ENCODE measurements around the gene CHMP2B.

DNA sequence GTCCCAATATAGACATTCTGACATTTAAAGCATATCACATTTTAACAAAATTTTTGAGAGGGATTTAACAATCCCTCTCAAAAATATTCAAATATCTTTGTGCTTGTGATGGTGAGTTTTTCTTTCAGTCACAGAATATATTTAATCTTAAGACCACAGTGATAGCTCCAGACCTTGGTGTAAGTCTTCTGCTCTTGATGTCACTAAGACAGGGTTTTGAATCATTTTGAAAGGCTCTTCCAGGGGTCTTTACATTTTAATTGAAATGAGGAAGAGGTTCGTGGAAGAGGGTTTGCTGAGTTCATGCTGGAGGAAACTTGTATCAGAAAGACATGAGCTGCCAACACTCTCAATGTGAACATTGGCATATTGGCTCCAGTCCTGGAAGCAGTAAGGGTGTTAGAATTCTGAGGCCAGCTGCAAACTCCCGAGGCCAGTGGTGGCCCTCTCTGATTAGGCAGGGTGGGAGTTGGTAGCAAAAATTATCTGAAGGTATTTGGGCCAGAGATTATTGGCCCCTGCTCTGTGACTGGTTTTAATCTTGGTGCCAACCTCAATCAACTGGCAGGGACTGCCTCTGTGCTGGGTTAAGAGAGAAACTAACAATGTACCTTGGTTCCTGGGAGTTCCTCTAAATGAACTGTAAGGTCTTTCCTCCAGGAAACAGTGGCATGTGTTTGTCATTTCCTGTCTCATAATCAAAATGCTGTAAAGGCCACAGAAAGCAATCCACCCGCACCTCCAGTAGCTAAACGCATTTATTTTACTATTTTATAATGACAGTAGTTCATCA is 44.0 kb downstream of the CHMP2B start:
- TF ChIP-seq, protein P1, sequence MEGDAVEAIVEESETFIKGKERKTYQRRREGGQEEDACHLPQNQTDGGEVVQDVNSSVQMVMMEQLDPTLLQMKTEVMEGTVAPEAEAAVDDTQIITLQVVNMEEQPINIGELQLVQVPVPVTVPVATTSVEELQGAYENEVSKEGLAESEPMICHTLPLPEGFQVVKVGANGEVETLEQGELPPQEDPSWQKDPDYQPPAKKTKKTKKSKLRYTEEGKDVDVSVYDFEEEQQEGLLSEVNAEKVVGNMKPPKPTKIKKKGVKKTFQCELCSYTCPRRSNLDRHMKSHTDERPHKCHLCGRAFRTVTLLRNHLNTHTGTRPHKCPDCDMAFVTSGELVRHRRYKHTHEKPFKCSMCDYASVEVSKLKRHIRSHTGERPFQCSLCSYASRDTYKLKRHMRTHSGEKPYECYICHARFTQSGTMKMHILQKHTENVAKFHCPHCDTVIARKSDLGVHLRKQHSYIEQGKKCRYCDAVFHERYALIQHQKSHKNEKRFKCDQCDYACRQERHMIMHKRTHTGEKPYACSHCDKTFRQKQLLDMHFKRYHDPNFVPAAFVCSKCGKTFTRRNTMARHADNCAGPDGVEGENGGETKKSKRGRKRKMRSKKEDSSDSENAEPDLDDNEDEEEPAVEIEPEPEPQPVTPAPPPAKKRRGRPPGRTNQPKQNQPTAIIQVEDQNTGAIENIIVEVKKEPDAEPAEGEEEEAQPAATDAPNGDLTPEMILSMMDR (IDR thresholded peaks at IDR 0.05; ENCODE audit: poor library complexity, severe bottlenecking): no peak
- TF ChIP-seq POLR2AphosphoS5 (IDR thresholded peaks at IDR 0.05) (no peak), EP300 (conservative IDR thresholded peaks at IDR 0.05; ENCODE audit: poor library complexity, severe bottlenecking) (no peak), EZH2 (IDR thresholded peaks at IDR 0.05; ENCODE audit: borderline replicate concordance, insufficient read depth, low read length, poor library complexity, severe bottlenecking) (no peak)
- TF ChIP-seq, protein P2, sequence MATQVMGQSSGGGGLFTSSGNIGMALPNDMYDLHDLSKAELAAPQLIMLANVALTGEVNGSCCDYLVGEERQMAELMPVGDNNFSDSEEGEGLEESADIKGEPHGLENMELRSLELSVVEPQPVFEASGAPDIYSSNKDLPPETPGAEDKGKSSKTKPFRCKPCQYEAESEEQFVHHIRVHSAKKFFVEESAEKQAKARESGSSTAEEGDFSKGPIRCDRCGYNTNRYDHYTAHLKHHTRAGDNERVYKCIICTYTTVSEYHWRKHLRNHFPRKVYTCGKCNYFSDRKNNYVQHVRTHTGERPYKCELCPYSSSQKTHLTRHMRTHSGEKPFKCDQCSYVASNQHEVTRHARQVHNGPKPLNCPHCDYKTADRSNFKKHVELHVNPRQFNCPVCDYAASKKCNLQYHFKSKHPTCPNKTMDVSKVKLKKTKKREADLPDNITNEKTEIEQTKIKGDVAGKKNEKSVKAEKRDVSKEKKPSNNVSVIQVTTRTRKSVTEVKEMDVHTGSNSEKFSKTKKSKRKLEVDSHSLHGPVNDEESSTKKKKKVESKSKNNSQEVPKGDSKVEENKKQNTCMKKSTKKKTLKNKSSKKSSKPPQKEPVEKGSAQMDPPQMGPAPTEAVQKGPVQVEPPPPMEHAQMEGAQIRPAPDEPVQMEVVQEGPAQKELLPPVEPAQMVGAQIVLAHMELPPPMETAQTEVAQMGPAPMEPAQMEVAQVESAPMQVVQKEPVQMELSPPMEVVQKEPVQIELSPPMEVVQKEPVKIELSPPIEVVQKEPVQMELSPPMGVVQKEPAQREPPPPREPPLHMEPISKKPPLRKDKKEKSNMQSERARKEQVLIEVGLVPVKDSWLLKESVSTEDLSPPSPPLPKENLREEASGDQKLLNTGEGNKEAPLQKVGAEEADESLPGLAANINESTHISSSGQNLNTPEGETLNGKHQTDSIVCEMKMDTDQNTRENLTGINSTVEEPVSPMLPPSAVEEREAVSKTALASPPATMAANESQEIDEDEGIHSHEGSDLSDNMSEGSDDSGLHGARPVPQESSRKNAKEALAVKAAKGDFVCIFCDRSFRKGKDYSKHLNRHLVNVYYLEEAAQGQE (IDR thresholded peaks at IDR 0.05; ENCODE audit: borderline replicate concordance): no peak
